ENCODE measurements around the gene OOEP. TPM values are rescaled to one million over a fixed set of nuclear protein-coding genes. Genes with fewer than 3 reads are reported as not detected.

The OOEP gene
- total RNA-seq (2016; rRNA removed; fragmentation: Illumina TruSeq; extraction: Trizol) = not detected in 2 replicates
- total RNA-seq (2016; cell fraction: cytosol; rRNA removed; fragmentation: Illumina TruSeq; extraction: Trizol; ENCODE audit: low read depth) = not detected in 2 replicates
- not detected in 2 replicates for total RNA-seq (2016; cell fraction: insoluble cytoplasmic fraction; rRNA removed; fragmentation: Illumina TruSeq; extraction: Trizol)
- not detected in 2 replicates for total RNA-seq (2016; cell fraction: membrane; rRNA removed; fragmentation: Illumina TruSeq; extraction: Trizol)
- not detected in 2 replicates for total RNA-seq (2016; cell fraction: nucleus; rRNA removed; fragmentation: Illumina TruSeq; extraction: Trizol)
- polyA plus RNA-seq (2011; rRNA removed) = not detected in 2 replicates
- not detected in 2 replicates for polyA plus RNA-seq (2011; cell fraction: cytosol; rRNA removed)
- not detected in 2 replicates for polyA plus RNA-seq (2011; cell fraction: nucleus; rRNA removed)
- polyA plus RNA-seq (2012) = not detected in 2 replicates
- not detected in 2 replicates for polyA plus RNA-seq (2016; cell fraction: cytosol; fragmentation: Illumina TruSeq; extraction: Trizol; ENCODE audit: low read depth)
- not detected in 2 replicates for polyA plus RNA-seq (2016; cell fraction: insoluble cytoplasmic fraction; fragmentation: Illumina TruSeq; extraction: Trizol; ENCODE audit: low read depth)
- polyA plus RNA-seq (2016; cell fraction: membrane; fragmentation: Illumina TruSeq; extraction: Trizol; ENCODE audit: low read depth) = not detected in 2 replicates
- not detected in 2 replicates for polyA plus RNA-seq (2016; cell fraction: nucleus; fragmentation: Illumina TruSeq; extraction: Trizol; ENCODE audit: insufficient read depth, low read depth)
- not detected in 2 replicates for polyA minus RNA-seq (2011; rRNA and poly(A)+ RNA removed; ENCODE audit: low replicate concordance)
- not detected in 2 replicates for polyA minus RNA-seq (2011; cell fraction: cytosol; rRNA and poly(A)+ RNA removed)
- polyA minus RNA-seq (2011; cell fraction: nucleus; rRNA and poly(A)+ RNA removed) = not detected in 2 replicates
- percentile 13 among the genes with signal in this experiment for Bru-seq, nascent RNA
- percentile 18 among the genes with signal in this experiment for BruChase-seq, experiment 1, labeled RNA remaining after a 6-hour chase
- BruChase-seq, experiment 2, labeled RNA remaining after a 2-hour chase = percentile 17 among the genes with signal in this experiment
- long read RNA-seq, experiment 1 = 0 reads
- long read RNA-seq, experiment 2, partial matches to known transcripts = 0 of 1,274 reads
- long read RNA-seq, experiment 2, other reads (novel, unspliced or antisense) = 1,274 of 1,274 reads

- POLR2A ChIA-PET = no interaction called here
- in situ Hi-C loops (cut with HindIII; ENCODE audit: extremely low pct_ligation_motif_present, low pct_unique_long_range_greater_than_20kb) (no loop called here), intact Hi-C loops (cut with micrococcal nuclease; ENCODE audit: unreplicated experiment) (no loop called here)
- H4K20me1 ChIP-seq (ENCODE audit: insufficient read depth, low read length) = no peaks in the 10 kb centered on the region
- H3K4me2 ChIP-seq (ENCODE audit: low read depth, low read length) = no peak within 1 kb of the TSS
- no TSS peak for BruUV-seq (replicated peaks)
- H3K36me3 ChIP-seq (replicated peaks in 1 of 2; ENCODE audit: control insufficient read depth in 1 of 2, insufficient read depth in 2 of 2, low read length in 2 of 2) = no peaks in the 10 kb centered on the region
- 94% methylated on average over 22 of the region's 36 CpGs for WGBS (ENCODE audit: low lambda C conversion rate)
- no peak for FAIRE-seq
- H3K9me3 ChIP-seq (ENCODE audit: low read length) = 0 out of 2 replicates have a peak, but pooled peaks cover 8% of the 10 kb centered on the region
- H3K27ac ChIP-seq (ENCODE audit: extremely low read length, insufficient read depth, low read length) = no peak within 1 kb of the TSS
- no peak within 1 kb of the TSS for H2AFZ ChIP-seq (ENCODE audit: low read length)
- CTCF ChIA-PET (ENCODE audit: low intra/inter-chr PET ratio, low total read pairs) = no interaction called here
- peaks cover 0 to 12% of the 10 kb centered on the region in 2 experiments; a peak in 3 of 5 replicates for H3K27me3 ChIP-seq (ENCODE audit: control insufficient read depth in 1 of 2, insufficient read depth in 2 of 2, low read length in 2 of 2)
- DNase-seq (ENCODE audit: low spot score) = no peak
- H3K4me3 ChIP-seq (replicated peaks in 1 of 3; ENCODE audit: insufficient read depth in 1 of 3, low read depth in 2 of 3, low read length in 3 of 3) = no peak within 1 kb of the TSS
- H3K4me1 ChIP-seq (ENCODE audit: insufficient read depth, low read length) = no peaks in the 10 kb centered on the region
- H3K9ac ChIP-seq (ENCODE audit: insufficient read depth, low read depth, low read length) = no peak within 1 kb of the TSS
- ATAC-seq = no peak
- H3K79me2 ChIP-seq (ENCODE audit: insufficient read depth, low read length) = no peaks in the 10 kb centered on the region
- no peak for TF ChIP-seq CERS6 (CRISPR knock-in tag; IDR thresholded peaks at IDR 0.05)
- no peak for TF ChIP-seq IKZF5 (CRISPR knock-in tag; IDR thresholded peaks at IDR 0.05)
- no peak for TF ChIP-seq NFYB (CRISPR knock-in tag; IDR thresholded peaks at IDR 0.05)
- TF ChIP-seq PAWR (CRISPR knock-in tag; IDR thresholded peaks at IDR 0.05; ENCODE audit: borderline replicate concordance) = no peak
- TF ChIP-seq CBFB (CRISPR knock-in tag; IDR thresholded peaks at IDR 0.05) = no peak
- no peak for TF ChIP-seq NR2F1 (CRISPR knock-in tag; IDR thresholded peaks at IDR 0.05)
- TF ChIP-seq KLF13 (CRISPR knock-in tag; IDR thresholded peaks at IDR 0.05) = no peak
- TF ChIP-seq ZNF768 (CRISPR knock-in tag; IDR thresholded peaks at IDR 0.05) = no peak
- TF ChIP-seq BATF2 (CRISPR knock-in tag; IDR thresholded peaks at IDR 0.05) = no peak
- no peak for TF ChIP-seq ZNF546 (CRISPR knock-in tag; conservative IDR thresholded peaks at IDR 0.05)
- no peak for TF ChIP-seq ZNF564 (CRISPR knock-in tag; IDR thresholded peaks at IDR 0.05)
- no peak for TF ChIP-seq ZNF792 (CRISPR knock-in tag; IDR thresholded peaks at IDR 0.05)
- TF ChIP-seq MED1 (CRISPR knock-in tag; IDR thresholded peaks at IDR 0.05) = no peak
- no peak for TF ChIP-seq MEF2D (CRISPR knock-in tag; IDR thresholded peaks at IDR 0.05)
- TF ChIP-seq BCLAF1 (IDR thresholded peaks at IDR 0.05) = no peak
- TF ChIP-seq ZSCAN20 (CRISPR knock-in tag; IDR thresholded peaks at IDR 0.05; ENCODE audit: borderline replicate concordance) = no peak
These were observed at the start of gene OOEP for GRCh38 chr6:73369563-73369962. Gene OOEP (minus strand): TSS chr6:73369897. CDS start chr6:73369792, 105 bp downstream.

Data from HepG2 (cell line).